ENCODE measurements around the gene NPHP4. TPM values are rescaled to one million over a fixed set of nuclear protein-coding genes. Genes with fewer than 3 reads are reported as not detected.

NPHP4 gene
- total RNA-seq, 1 donor from 2014 or later, result 3.2 TPM

DNA sequence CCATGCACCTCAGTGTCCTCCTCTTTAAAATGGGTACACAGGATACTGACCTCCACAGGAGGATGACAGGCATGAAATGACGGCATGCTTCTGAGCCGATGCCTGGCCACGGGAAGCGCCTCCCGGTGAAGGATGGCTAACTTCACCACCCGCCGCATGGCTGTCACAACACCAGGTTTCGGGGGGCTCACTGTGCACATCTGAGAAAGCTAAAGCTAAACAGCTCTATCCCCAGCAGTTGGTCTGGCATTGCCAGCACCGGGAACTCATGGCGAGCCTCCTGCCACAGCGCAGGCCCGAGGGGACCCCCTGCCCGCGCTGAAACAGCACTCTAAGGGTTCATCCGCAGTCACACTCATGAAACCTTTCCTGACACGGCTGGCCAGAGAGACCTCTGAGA, 16.0 kb downstream of the NPHP4 start:
- DNase-seq (ENCODE audit: low read depth), result no peak
- FAIRE-seq, result no peak
- Histone ChIP-seq H3K36me3 (ENCODE audit: control insufficient read depth, insufficient read depth, low read length) (peaks cover 3% of the 10 kb centered on the region), H3K4me3 (ENCODE audit: low read depth, low read length) (no peak overlapping the region), H3K27me3 (ENCODE audit: control insufficient read depth, insufficient read depth, low read length) (no peaks in the 10 kb centered on the region)
- TF ChIP-seq, protein P1, sequence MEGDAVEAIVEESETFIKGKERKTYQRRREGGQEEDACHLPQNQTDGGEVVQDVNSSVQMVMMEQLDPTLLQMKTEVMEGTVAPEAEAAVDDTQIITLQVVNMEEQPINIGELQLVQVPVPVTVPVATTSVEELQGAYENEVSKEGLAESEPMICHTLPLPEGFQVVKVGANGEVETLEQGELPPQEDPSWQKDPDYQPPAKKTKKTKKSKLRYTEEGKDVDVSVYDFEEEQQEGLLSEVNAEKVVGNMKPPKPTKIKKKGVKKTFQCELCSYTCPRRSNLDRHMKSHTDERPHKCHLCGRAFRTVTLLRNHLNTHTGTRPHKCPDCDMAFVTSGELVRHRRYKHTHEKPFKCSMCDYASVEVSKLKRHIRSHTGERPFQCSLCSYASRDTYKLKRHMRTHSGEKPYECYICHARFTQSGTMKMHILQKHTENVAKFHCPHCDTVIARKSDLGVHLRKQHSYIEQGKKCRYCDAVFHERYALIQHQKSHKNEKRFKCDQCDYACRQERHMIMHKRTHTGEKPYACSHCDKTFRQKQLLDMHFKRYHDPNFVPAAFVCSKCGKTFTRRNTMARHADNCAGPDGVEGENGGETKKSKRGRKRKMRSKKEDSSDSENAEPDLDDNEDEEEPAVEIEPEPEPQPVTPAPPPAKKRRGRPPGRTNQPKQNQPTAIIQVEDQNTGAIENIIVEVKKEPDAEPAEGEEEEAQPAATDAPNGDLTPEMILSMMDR (IDR thresholded peaks at IDR 0.05; ENCODE audit: insufficient read depth, low read length, severe bottlenecking), result no peak

DNA sequence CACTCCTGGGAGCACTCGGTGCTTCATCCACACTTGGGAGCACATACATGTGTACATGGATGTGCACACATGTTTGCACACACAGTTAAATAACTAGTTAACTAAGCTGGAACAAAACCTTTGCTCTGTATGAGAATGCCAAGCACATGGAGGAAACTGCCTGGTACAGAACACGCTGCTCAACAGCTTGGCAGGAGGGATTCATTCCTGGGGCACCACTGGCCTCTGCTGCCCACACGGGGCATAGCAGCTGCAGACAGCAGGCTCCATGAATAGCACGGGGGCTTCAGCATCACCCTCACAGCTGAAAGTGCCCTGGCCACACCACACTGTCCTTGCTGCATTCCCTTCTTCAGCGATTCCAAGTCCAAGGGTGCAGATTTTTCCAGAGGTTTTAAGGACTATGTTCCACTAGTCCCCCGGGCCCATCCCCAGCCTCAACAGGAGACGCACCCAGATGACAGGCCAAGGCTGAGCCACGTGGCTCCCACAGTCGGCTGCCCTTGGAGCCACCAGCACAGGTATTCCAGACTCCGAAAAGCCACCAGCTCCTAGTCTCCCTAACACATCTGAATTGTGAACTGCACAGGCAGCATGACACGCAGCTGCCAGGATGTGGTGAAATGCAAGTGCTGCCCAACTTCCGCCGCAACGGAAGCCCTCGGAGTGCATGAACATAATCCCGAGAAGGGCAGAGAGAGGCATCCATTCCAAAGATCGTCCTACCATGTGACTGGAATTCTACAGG, 16.9 kb downstream of the NPHP4 start:
- FAIRE-seq (peak; percentile 28), DNase-seq (ENCODE audit: low read depth) (peak; percentile 33)
- TF ChIP-seq, protein P1 (IDR thresholded peaks at IDR 0.05; ENCODE audit: insufficient read depth, low read length, severe bottlenecking), result peak; percentile 79
- Histone ChIP-seq H3K36me3 (ENCODE audit: control insufficient read depth, insufficient read depth, low read length) (peaks cover 3% of the 10 kb centered on the region), H3K27me3 (ENCODE audit: control insufficient read depth, insufficient read depth, low read length) (no peaks in the 10 kb centered on the region), H3K4me3 (ENCODE audit: low read depth, low read length) (no peak overlapping the region)

DNA sequence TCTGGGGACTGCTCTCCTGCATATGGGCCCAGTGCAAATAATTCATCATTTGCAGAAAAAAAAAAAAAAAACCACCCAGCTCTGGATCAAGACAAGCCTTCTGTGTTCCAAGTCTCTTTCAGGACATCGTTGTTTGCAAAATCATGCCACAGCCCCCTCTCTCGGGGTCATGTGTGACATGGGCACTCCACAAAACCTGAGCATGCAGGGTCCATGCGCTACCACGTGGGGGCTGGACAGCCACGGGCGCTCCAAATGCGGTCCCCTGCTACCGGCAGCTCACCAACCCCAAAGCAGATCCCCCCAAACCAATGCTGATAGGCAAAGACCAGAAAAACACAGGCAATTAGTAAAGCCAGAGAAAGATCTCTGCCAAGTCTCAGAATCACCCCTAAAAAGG, 17.6 kb downstream of the NPHP4 start:
- FAIRE-seq (no peak), DNase-seq (ENCODE audit: low read depth) (no peak)
- no peak overlapping the region for H3K4me3 ChIP-seq (ENCODE audit: low read depth, low read length)
- TF ChIP-seq, protein P1 (IDR thresholded peaks at IDR 0.05; ENCODE audit: insufficient read depth, low read length, severe bottlenecking), result no peak
- peaks cover 3% of the 10 kb centered on the region for H3K36me3 ChIP-seq (ENCODE audit: control insufficient read depth, insufficient read depth, low read length)
- H3K27me3 ChIP-seq (ENCODE audit: control insufficient read depth, insufficient read depth, low read length), result no peaks in the 10 kb centered on the region

GRCh38 chr1:5973771-5974170, 18.5 kb downstream of the NPHP4 start:
- DNase-seq (ENCODE audit: low read depth) (no peak), FAIRE-seq (no peak)
- Histone ChIP-seq H3K27me3 (ENCODE audit: control insufficient read depth, insufficient read depth, low read length) (no peaks in the 10 kb centered on the region), H3K36me3 (ENCODE audit: control insufficient read depth, insufficient read depth, low read length) (peaks cover 3% of the 10 kb centered on the region), H3K4me3 (ENCODE audit: low read depth, low read length) (no peak overlapping the region)
- TF ChIP-seq, protein P1 (IDR thresholded peaks at IDR 0.05; ENCODE audit: insufficient read depth, low read length, severe bottlenecking), result no peak

GRCh38 chr1:5972198-5972520, 20.1 kb downstream of the NPHP4 start:
- DNase-seq (ENCODE audit: low read depth) (no peak), FAIRE-seq (no peak)
- TF ChIP-seq, protein P1 (IDR thresholded peaks at IDR 0.05; ENCODE audit: insufficient read depth, low read length, severe bottlenecking), result no peak
- Histone ChIP-seq H3K27me3 (ENCODE audit: control insufficient read depth, insufficient read depth, low read length) (no peaks in the 10 kb centered on the region), H3K36me3 (ENCODE audit: control insufficient read depth, insufficient read depth, low read length) (peaks cover 6% of the 10 kb centered on the region), H3K4me3 (ENCODE audit: low read depth, low read length) (no peak overlapping the region)
